Parathyroid adenoma (tissue), 2 donors: ENCODE data around the gene DMD.
"Not testable (repeated sequence)": the region's sequence is repeated elsewhere in the genome, so short reads cannot be mapped to it uniquely, and the experiment has no call there.

ENCODE experiments used
- H2AFZ ChIP-seq: fragments of 300-600 bp; sonication (generic); one replicate; pipeline ENCODE4 v1.7.0; 2017; ENCODE audit warnings: antibody characterized with exemption, mild to moderate bottlenecking
- H3K27ac ChIP-seq: fragments of 300-600 bp; sonication (generic); one replicate; pipeline ENCODE4 v1.7.0; 2017
- H3K27me3 ChIP-seq: fragments of 300-600 bp; sonication (generic); one replicate; pipeline ENCODE4 v1.7.0; 2017; ENCODE audit warnings: low read length; ENCODE audit not compliant: control insufficient read depth, insufficient read depth
- H3K36me3 ChIP-seq: fragments of 300-600 bp; sonication (generic); one replicate; pipeline ENCODE4 v1.7.0; 2017; ENCODE audit warnings: low read length; ENCODE audit not compliant: control insufficient read depth, insufficient read depth
- H3K4me1 ChIP-seq: fragments of 300-600 bp; sonication (generic); one replicate; pipeline ENCODE4 v1.7.0; 2017; ENCODE audit warnings: control low read depth
- H3K4me2 ChIP-seq: fragments of 300-600 bp; sonication (generic); one replicate; pipeline ENCODE4 v1.7.0; 2017; ENCODE audit warnings: low read length
- H3K4me3 ChIP-seq: fragments of 300-600 bp; sonication (generic); one replicate; pipeline ENCODE4 v1.7.0; 2017; ENCODE audit warnings: low read depth, low read length
- H3K79me2 ChIP-seq: fragments of 300-600 bp; sonication (generic); one replicate; pipeline ENCODE4 v1.7.0; 2017; ENCODE audit warnings: control low read depth
- H3K9ac ChIP-seq: fragments of 300-600 bp; sonication (generic); one replicate; pipeline ENCODE4 v1.7.0; 2017; ENCODE audit warnings: mild to moderate bottlenecking
- H3K9me3 ChIP-seq: fragments of 300-600 bp; sonication (generic); one replicate; pipeline ENCODE4 v1.7.0; 2017; ENCODE audit warnings: low read length; ENCODE audit not compliant: control insufficient read depth
- TF ChIP-seq, protein P1 (sequence below): fragments of 300-600 bp; sonication (generic); IDR thresholded peaks from one replicate; pipeline ENCODE4 v1.7.0; 2017; ENCODE audit warnings: antibody characterized with exemption, mild to moderate bottlenecking
- donor health status: primary hyperparathyroidism.

Gene DMD

GRCh38 chrX:32269866-32270265 lies 941.5 kb downstream of the DMD start:
- no peak overlapping the region for H3K4me3 ChIP-seq
- no peak overlapping the region for H3K4me2 ChIP-seq
- H3K27ac ChIP-seq, result no peak overlapping the region
- no peaks in the 10 kb centered on the region for H3K27me3 ChIP-seq
- TF ChIP-seq, protein P1, sequence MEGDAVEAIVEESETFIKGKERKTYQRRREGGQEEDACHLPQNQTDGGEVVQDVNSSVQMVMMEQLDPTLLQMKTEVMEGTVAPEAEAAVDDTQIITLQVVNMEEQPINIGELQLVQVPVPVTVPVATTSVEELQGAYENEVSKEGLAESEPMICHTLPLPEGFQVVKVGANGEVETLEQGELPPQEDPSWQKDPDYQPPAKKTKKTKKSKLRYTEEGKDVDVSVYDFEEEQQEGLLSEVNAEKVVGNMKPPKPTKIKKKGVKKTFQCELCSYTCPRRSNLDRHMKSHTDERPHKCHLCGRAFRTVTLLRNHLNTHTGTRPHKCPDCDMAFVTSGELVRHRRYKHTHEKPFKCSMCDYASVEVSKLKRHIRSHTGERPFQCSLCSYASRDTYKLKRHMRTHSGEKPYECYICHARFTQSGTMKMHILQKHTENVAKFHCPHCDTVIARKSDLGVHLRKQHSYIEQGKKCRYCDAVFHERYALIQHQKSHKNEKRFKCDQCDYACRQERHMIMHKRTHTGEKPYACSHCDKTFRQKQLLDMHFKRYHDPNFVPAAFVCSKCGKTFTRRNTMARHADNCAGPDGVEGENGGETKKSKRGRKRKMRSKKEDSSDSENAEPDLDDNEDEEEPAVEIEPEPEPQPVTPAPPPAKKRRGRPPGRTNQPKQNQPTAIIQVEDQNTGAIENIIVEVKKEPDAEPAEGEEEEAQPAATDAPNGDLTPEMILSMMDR, result no peak
- no peak overlapping the region for H2AFZ ChIP-seq
- no peaks in the 10 kb centered on the region for H3K4me1 ChIP-seq
- H3K9me3 ChIP-seq, result no peaks in the 10 kb centered on the region
- no peak overlapping the region for H3K9ac ChIP-seq
- H3K79me2 ChIP-seq, result no peaks in the 10 kb centered on the region
- no peaks in the 10 kb centered on the region for H3K36me3 ChIP-seq

DNA sequence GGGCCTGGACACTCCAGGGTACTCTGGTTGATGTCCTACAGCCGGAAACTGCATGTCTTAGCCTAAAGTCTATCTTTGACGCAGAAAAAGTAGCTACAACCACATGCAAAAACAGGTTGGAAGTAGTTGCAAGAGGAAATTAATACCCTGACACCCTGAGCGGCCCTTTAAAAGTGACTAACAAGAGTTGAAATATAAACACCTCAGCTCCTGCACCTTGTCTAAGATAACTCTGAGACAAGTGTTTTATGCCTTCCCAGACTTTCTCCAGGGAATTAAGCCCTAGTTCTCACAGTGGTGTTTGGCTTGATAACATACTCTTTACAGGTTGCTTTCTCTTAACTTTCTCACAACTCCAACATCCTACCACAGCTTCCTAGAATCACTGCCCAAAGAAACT lies 943.1 kb downstream of the DMD start:
- no peak overlapping the region for H3K9ac ChIP-seq
- no peak overlapping the region for H3K27ac ChIP-seq
- no peaks in the 10 kb centered on the region for H3K4me1 ChIP-seq
- no peak overlapping the region for H3K4me2 ChIP-seq
- no peak overlapping the region for H3K4me3 ChIP-seq
- no peaks in the 10 kb centered on the region for H3K36me3 ChIP-seq
- no peaks in the 10 kb centered on the region for H3K27me3 ChIP-seq
- no peaks in the 10 kb centered on the region for H3K79me2 ChIP-seq
- TF ChIP-seq, protein P1, result no peak
- H2AFZ ChIP-seq, result no peak overlapping the region
- no peaks in the 10 kb centered on the region for H3K9me3 ChIP-seq

DNA sequence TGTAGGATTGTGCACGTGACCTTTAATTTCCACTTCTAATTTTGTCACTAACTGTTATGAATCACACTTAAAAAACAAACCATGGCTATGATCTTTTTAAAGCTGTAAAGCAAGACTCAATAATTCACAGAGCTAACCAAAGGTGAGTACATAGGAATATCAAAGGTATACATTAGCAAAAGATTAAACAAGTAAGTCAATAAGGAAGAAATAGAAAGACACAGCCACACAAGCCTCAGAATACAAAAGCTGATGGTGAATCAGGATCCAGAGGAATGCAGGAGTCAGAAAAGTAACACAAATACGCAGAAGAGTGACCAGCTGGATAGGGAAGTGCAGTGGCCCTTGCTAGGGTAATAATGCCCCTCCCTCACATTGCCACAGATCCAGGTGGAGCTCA lies 943.6 kb downstream of the DMD start:
- H3K4me2 ChIP-seq, result no peak overlapping the region
- no peak overlapping the region for H2AFZ ChIP-seq
- no peak overlapping the region for H3K27ac ChIP-seq
- no peaks in the 10 kb centered on the region for H3K79me2 ChIP-seq
- H3K4me3 ChIP-seq, result no peak overlapping the region
- H3K27me3 ChIP-seq, result no peaks in the 10 kb centered on the region
- H3K9ac ChIP-seq, result no peak overlapping the region
- H3K4me1 ChIP-seq, result no peaks in the 10 kb centered on the region
- H3K9me3 ChIP-seq, result no peaks in the 10 kb centered on the region
- H3K36me3 ChIP-seq, result no peaks in the 10 kb centered on the region
- TF ChIP-seq, protein P1, result no peak

GRCh38 chrX:32246675-32247074 lies 964.7 kb downstream of the DMD start:
- H3K9me3 ChIP-seq, H3K27me3 ChIP-seq, H3K79me2 ChIP-seq, H3K9ac ChIP-seq, H3K27ac ChIP-seq, H3K36me3 ChIP-seq, H2AFZ ChIP-seq, H3K4me2 ChIP-seq, H3K4me3 ChIP-seq, H3K4me1 ChIP-seq: not testable (repeated sequence)

GRCh38 chrX:32195611-32196010 lies 1015.7 kb downstream of the DMD start:
- Histone ChIP-seq H3K36me3 (no peaks in the 10 kb centered on the region), H3K27me3 (no peaks in the 10 kb centered on the region), H2AFZ (no peak overlapping the region), H3K9me3 (no peaks in the 10 kb centered on the region), H3K4me3 (no peak overlapping the region), H3K79me2 (no peaks in the 10 kb centered on the region), H3K9ac (no peak overlapping the region), H3K4me2 (no peak overlapping the region), H3K4me1 (no peaks in the 10 kb centered on the region), H3K27ac (no peak overlapping the region)
- TF ChIP-seq, protein P1, result no peak
